ENCODE results near the gene CDH16.

GRCh38 chr16:66899310-66899944, 19.3 kb downstream of the CDH16 start:
- no peak for TF ChIP-seq EZH2 (IDR thresholded peaks at IDR 0.05; ENCODE audit: borderline replicate concordance, low read depth, low read length, poor library complexity, severe bottlenecking)
- no peak for TF ChIP-seq CTCF (conservative IDR thresholded peaks at IDR 0.05; ENCODE audit: low read depth, low read length)

All from A673 (cell line).